Prostate gland (tissue), 2 donors: ENCODE results near the gene NFIX. TPM values are rescaled to one million over a fixed set of nuclear protein-coding genes. Genes with fewer than 3 reads are reported as not detected.

Source experiments
- DNase-seq: peaks from one replicate; pipeline ENCODE4 v3.0.0-alpha.2; 2019; ENCODE audit warnings: low spot score
- H3K27ac ChIP-seq, 2 donors: fragments of 200-600 bp; sonication (generic); 2 replicates each; pipeline ENCODE4 v1.5.1; 2017 to 2019
- H3K27me3 ChIP-seq: fragments of 200-600 bp; sonication (generic); replicated peaks from 2 replicates; pipeline ENCODE4 v1.5.1; 2019; ENCODE audit not compliant: insufficient read depth
- H3K36me3 ChIP-seq, 2 donors: fragments of 200-600 bp; sonication (generic); 1 replicate in 1 of 2; 2 replicates in 1 of 2; pipeline versions ENCODE4 v1.5.1 to v1.8.1; 2017 to 2019
- H3K4me1 ChIP-seq: fragments of 200-600 bp; sonication (generic); replicated peaks from 2 replicates; pipeline ENCODE4 v1.5.1; 2019
- H3K4me3 ChIP-seq, 2 donors: fragments of 200-600 bp; sonication (generic); 2 replicates each; pipeline ENCODE4 v1.5.1; 2017 to 2019
- H3K9me3 ChIP-seq: fragments of 200-600 bp; sonication (generic); 2 replicates; pipeline ENCODE4 v1.5.1; 2017
- CTCF ChIP-seq, 4 experiments: fragments of 200-600 bp in 2 of 4; fragments of 450-650 bp in 2 of 4; sonication (generic) in 2 of 4; IDR thresholded peaks; 1 replicate in 3 of 4; 2 replicates in 1 of 4; pipeline ENCODE4 v1.5.1; 2016 to 2019; ENCODE audit warnings: antibody characterized with exemption in 4 of 4, mild to moderate bottlenecking in 2 of 4, moderate library complexity in 2 of 4
- POLR2A ChIP-seq: fragments of 450-650 bp; IDR thresholded peaks from one replicate; pipeline ENCODE4 v1.6.1; 2016; ENCODE audit warnings: antibody characterized with exemption, mild to moderate bottlenecking
- POLR2AphosphoS5 ChIP-seq: sonication (generic); formaldehyde crosslinking; IDR thresholded peaks from one replicate; pipeline ENCODE4 v1.6.1; 2017; ENCODE audit warnings: antibody characterized with exemption
- WGBS: methylation state at CpG from one replicate; pipeline ENCODE4 v1.1.5; 2018; 5-methylcytosine and 5-hydroxymethylcytosine counted together
- intact Hi-C: fragments of 100-400 bp; cut with DNase I; formaldehyde crosslinking; loops from one replicate; pipeline ENCODE4 v1.14.2; 2022
- total RNA-seq, 2 donors: library from RNA; depleted of rRNA; stranded (reverse); fragments of >200 nt; gene quantifications; one replicate each; pipeline ENCODE4 v1.1.0, GENCODE V29; 2016

The NFIX gene
- total RNA-seq, 2 donors from 2014 or later = 185 to 286 TPM

DNA sequence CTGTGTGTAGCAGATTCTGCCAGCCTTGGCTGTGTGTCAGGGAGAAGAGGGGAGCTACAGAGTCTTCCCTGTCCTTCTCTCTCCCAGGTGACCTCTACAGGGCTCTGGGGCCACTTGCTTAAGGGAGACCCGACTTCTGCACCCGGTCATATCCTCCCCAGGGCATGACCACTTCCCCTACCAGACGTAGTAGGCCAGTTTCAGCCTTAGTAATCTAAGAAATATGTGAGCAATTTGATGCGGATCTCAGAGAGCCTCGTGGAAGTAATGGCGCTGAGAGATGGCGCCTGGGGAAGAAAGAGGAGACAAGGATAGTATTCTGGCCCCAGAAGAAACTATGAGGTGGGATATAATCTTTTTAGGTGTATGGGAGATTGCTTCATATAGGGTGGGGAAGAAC lies 41.9 kb downstream of the NFIX start:
- Histone ChIP-seq H3K36me3 (no peaks in the 10 kb centered on the region), H3K4me1 (peaks cover 77% of the 10 kb centered on the region), H3K9me3 (no peaks in the 10 kb centered on the region), H3K27me3 (no peaks in the 10 kb centered on the region), H3K27ac (peak overlapping the region; percentile 96 to 97), H3K4me3 (no peak overlapping the region)
- WGBS = 34% methylated on average over 7 of the region's 7 CpGs
- TF ChIP-seq POLR2AphosphoS5 (peak; percentile 55), CTCF (IDR thresholded peaks at IDR 0.05) (no peak)
- no peak for DNase-seq
- intact Hi-C loops = loop anchor here (2.0 kb wide), 1 partner anchor 16 kb away; no protein-coding TSS in a partner anchor

- Histone ChIP-seq H3K4me1 (peaks cover 71% of the 10 kb centered on the region), H3K27ac (peak overlapping the region; percentile 96 to 97), H3K9me3 (no peaks in the 10 kb centered on the region), H3K36me3 (no peaks in the 10 kb centered on the region), H3K27me3 (no peaks in the 10 kb centered on the region), H3K4me3 (no peak overlapping the region)
- no peak for DNase-seq
- no peak for TF ChIP-seq POLR2A
- no peak for TF ChIP-seq CTCF (IDR thresholded peaks at IDR 0.05)
- TF ChIP-seq POLR2AphosphoS5 = no peak
- WGBS = 40% methylated on average over 7 of the region's 7 CpGs
- intact Hi-C loops = loop anchor here (2.0 kb wide), 1 partner anchor 15 kb away; no protein-coding TSS in a partner anchor
These were observed 42.5 kb downstream of the NFIX start for GRCh38 chr19:13037731-13038130.

- no peak overlapping the region for H3K4me3 ChIP-seq
- DNase-seq = no peak
- peak overlapping the region; percentile 96 to 97 for H3K27ac ChIP-seq
- H3K4me1 ChIP-seq = peaks cover 69% of the 10 kb centered on the region
- H3K36me3 ChIP-seq = no peaks in the 10 kb centered on the region
- no peaks in the 10 kb centered on the region for H3K9me3 ChIP-seq
- H3K27me3 ChIP-seq = no peaks in the 10 kb centered on the region
- 55% methylated on average over 13 of the region's 13 CpGs for WGBS
- TF ChIP-seq CTCF (IDR thresholded peaks at IDR 0.05) = no peak
- peak; percentile 9 for TF ChIP-seq POLR2AphosphoS5
- intact Hi-C loops = no loop called here
These were observed 43.3 kb downstream of the NFIX start for GRCh38 chr19:13038306-13039210.

DNA sequence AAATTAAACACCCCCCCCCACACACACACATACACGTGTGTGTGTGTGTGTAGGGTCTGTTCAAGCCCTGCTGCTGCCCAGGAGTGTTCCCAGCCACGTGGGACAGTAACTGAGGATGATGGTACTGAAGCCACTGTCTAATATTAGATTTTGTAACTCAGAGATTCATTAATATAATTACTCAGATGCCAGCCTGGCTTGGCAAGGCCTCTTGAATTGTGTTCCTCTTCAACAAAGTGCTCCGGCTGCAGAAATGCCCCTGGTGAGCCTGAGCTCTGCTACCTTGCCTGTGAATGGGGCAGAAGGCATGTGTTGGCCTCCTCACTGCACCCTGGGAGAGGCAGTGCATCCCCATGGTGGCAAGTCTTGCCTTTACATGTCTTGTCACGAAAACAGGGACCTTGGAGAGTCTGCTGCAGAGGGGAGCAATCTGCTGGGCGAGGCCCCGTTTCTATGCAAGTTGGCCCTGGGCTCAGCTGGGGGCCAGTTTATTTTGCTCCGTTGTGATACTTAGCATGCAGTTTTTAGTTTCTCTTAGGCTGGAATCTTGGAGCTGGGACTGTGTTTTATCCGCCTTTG lies 44.0 kb downstream of the NFIX start:
- DNase-seq = no peak
- Histone ChIP-seq H3K27ac (peak overlapping the region; percentile 96 to 97), H3K27me3 (no peaks in the 10 kb centered on the region), H3K4me3 (no peak overlapping the region), H3K4me1 (peaks cover 67% of the 10 kb centered on the region), H3K36me3 (no peaks in the 10 kb centered on the region), H3K9me3 (no peaks in the 10 kb centered on the region)
- WGBS = 33% methylated on average over 8 of the region's 8 CpGs
- intact Hi-C loops = no loop called here
- TF ChIP-seq POLR2A = no peak
- TF ChIP-seq POLR2AphosphoS5 = no peak
- TF ChIP-seq CTCF (IDR thresholded peaks at IDR 0.05) = no peak
